CD14-positive monocyte (primary cell): ENCODE measurements around the gene KASH5. TPM values are rescaled to one million over a fixed set of nuclear protein-coding genes. Genes with fewer than 3 reads are reported as not detected.

ENCODE experiments used
- DNase-seq, 3 donors: peaks; one replicate each; pipeline ENCODE4 v3.0.0-alpha.2; 2011 to 2022
- H2AFZ ChIP-seq: 2 replicates; pipeline ENCODE4 v1.6.0; 2012; ENCODE audit warnings: mild to moderate bottlenecking, low read depth, low read length, inconsistent platforms; ENCODE audit not compliant: insufficient read depth, poor library complexity, severe bottlenecking
- H3K27ac ChIP-seq, 2 donors: 1 replicate in 1 of 2; 2 replicates in 1 of 2; pipeline ENCODE4 v1.5.1; 2012 to 2013; ENCODE audit warnings: low read length in 2 of 2, control low read depth in 1 of 2, inconsistent platforms in 1 of 2, low read depth in 1 of 2, mild to moderate bottlenecking in 1 of 2
- H3K27me3 ChIP-seq, 2 donors: one replicate each; pipeline versions ENCODE4 v1.6.0 to v1.6.1; 2011 to 2013; ENCODE audit warnings: low read length in 2 of 2; ENCODE audit not compliant: control insufficient read depth in 2 of 2, insufficient read depth in 2 of 2
- H3K36me3 ChIP-seq, 2 donors: replicated peaks in 1 of 2; 1 replicate in 1 of 2; 2 replicates in 1 of 2; pipeline versions ENCODE4 v1.5.1 to v1.6.1; 2012 to 2013; ENCODE audit warnings: low read length in 2 of 2, control low read depth in 1 of 2, inconsistent platforms in 1 of 2, mild to moderate bottlenecking in 1 of 2; ENCODE audit not compliant: insufficient read depth in 2 of 2, control insufficient read depth in 1 of 2
- H3K4me1 ChIP-seq, 2 donors: 1 replicate in 1 of 2; 2 replicates in 1 of 2; pipeline versions ENCODE4 v1.5.1 to v1.6.1; 2012 to 2013; ENCODE audit warnings: low read length in 2 of 2, control low read depth in 1 of 2, inconsistent platforms in 1 of 2, mild to moderate bottlenecking in 1 of 2, moderate library complexity in 1 of 2; ENCODE audit not compliant: insufficient read depth in 2 of 2, control insufficient read depth in 1 of 2
- H3K4me2 ChIP-seq: replicated peaks from 2 replicates; pipeline ENCODE3; 2012; ENCODE audit warnings: low read length, moderate library complexity, mild to moderate bottlenecking; ENCODE audit not compliant: poor library complexity, severe bottlenecking; ENCODE audit errors: extremely low read depth
- H3K4me3 ChIP-seq, 3 experiments: fragments of 200-600 bp in 1 of 3; sonication (generic) in 1 of 3; replicated peaks in 1 of 3; 1 replicate in 2 of 3; 2 replicates in 1 of 3; pipeline ENCODE4 v1.5.1; 2011 to 2013; ENCODE audit warnings: low read length in 3 of 3, mild to moderate bottlenecking in 3 of 3, control low read depth in 2 of 3, low read depth in 2 of 3, inconsistent platforms in 1 of 3, moderate library complexity in 1 of 3
- H3K79me2 ChIP-seq: 2 replicates; pipeline ENCODE4 v1.6.0; 2012; ENCODE audit warnings: mild to moderate bottlenecking, control low read depth, inconsistent platforms, low read length, moderate library complexity; ENCODE audit not compliant: insufficient read depth
- H3K9ac ChIP-seq: 2 replicates; pipeline ENCODE4 v1.6.0; 2017; ENCODE audit warnings: low read length, mild to moderate bottlenecking; ENCODE audit not compliant: insufficient read depth, poor library complexity, severe bottlenecking
- H3K9me3 ChIP-seq, 2 donors: replicated peaks in 1 of 2; 1 replicate in 1 of 2; 2 replicates in 1 of 2; pipeline versions ENCODE4 v1.5.1 to v1.6.1; 2012 to 2013; ENCODE audit warnings: low read length in 2 of 2, control low read depth in 1 of 2; ENCODE audit not compliant: control insufficient read depth in 1 of 2, insufficient read depth in 1 of 2
- H4K20me1 ChIP-seq: 2 replicates; pipeline ENCODE4 v1.6.0; 2012; ENCODE audit warnings: mild to moderate bottlenecking, low read length, control low read depth, moderate library complexity; ENCODE audit not compliant: insufficient read depth
- H3K27ac Mint-ChIP-seq, 7 donors: one replicate each; pipeline ENCODE4 v1.8.0; 2020; ENCODE audit warnings: mild to moderate bottlenecking in 7 of 7, mixed read lengths in 7 of 7, moderate library complexity in 6 of 7, inconsistent platforms in 2 of 7
- H3K27me3 Mint-ChIP-seq, 3 donors: one replicate each; pipeline ENCODE4 v1.8.0; 2021 to 2022; ENCODE audit warnings: low read depth in 3 of 3, mild to moderate bottlenecking in 3 of 3, mixed read lengths in 3 of 3, moderate library complexity in 3 of 3, inconsistent platforms in 1 of 3
- H3K36me3 Mint-ChIP-seq, 2 donors: one replicate each; pipeline ENCODE4 v1.8.0; 2020; ENCODE audit warnings: mixed read lengths in 2 of 2, inconsistent platforms in 1 of 2, mild to moderate bottlenecking in 1 of 2
- H3K4me1 Mint-ChIP-seq: one replicate; pipeline ENCODE4 v1.8.0; 2020; ENCODE audit warnings: mild to moderate bottlenecking, mixed read lengths
- H3K4me3 Mint-ChIP-seq, 2 donors: one replicate each; pipeline ENCODE4 v1.8.0; 2020; ENCODE audit warnings: mild to moderate bottlenecking in 2 of 2, mixed read lengths in 2 of 2, moderate library complexity in 1 of 2
- H3K9me3 Mint-ChIP-seq, 7 donors: one replicate each; pipeline ENCODE4 v1.8.0; 2020 to 2022; ENCODE audit warnings: mixed read lengths in 7 of 7, mild to moderate bottlenecking in 6 of 7, moderate library complexity in 6 of 7, inconsistent platforms in 2 of 7
- WGBS: methylation state at CpG from one replicate; pipeline ENCODE4 v1.1.5; 2013; ENCODE audit warnings: missing lambda C conversion rate; ENCODE audit not compliant: insufficient coverage; 5-methylcytosine and 5-hydroxymethylcytosine counted together
- intact Hi-C, 2 donors: fragments of 100-400 bp; cut with micrococcal nuclease; formaldehyde crosslinking; loops; one replicate each; pipeline versions ENCODE4 v1.15.0 to v1.15.1; 2023
- polyA plus RNA-seq, 3 donors: library from polyadenylated mRNA; depleted of rRNA in 1 of 3; unstranded in 2 of 3; stranded (reverse) in 1 of 3; fragments of 300-500 nt in 2 of 3; fragments of >200 nt in 1 of 3; fragmentation: Illumina TruSeq in 2 of 3; gene quantifications; 1 replicate in 2 of 3; 2 replicates in 1 of 3; pipeline ENCODE4 v1.2.3, GENCODE V29; 2012 to 2021
- TF ChIP-seq, protein P1 (sequence below): fragments of 200-600 bp; IDR thresholded peaks from one replicate; pipeline ENCODE4 v1.8.0; 2022; ENCODE audit warnings: antibody characterized with exemption, mild to moderate bottlenecking

The KASH5 gene
- polyA plus RNA-seq, 3 donors = not detected

DNA sequence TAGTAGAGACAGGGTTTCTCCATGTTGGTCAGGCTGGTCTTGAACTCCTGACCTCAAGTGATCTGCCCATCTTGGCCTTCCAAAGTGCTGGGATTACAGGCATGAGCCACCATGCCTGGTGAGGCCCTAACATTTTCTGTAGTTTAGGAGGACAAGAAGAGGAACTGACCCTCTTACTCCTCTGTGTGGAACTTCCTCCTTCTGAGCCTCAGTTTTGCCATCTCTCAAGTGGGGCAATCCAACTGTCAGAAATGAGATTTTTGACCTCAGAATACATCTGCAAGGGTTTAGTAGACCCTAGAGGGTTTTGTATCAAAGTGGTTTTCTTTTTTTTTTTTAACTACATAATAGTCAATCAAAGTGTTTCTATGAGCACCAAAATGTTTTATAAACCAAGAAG is 21.9 kb upstream of the KASH5 start:
- Mint-ChIP-seq H3K4me3 (peak overlapping the region in 1 of 2 donors; percentile 26), H3K27ac (no peak overlapping the region), H3K4me1 (peaks cover 6% of the 10 kb centered on the region), H3K36me3 (peaks cover 0 to 3% of the 10 kb centered on the region in 2 donors), H3K9me3 (peaks cover 11 to 39% (median 29%) of the 10 kb centered on the region in 7 donors), H3K27me3 (peaks cover 10 to 19% (median 10%) of the 10 kb centered on the region in 3 donors)
- intact Hi-C loops = no loop called here
- Histone ChIP-seq H2AFZ (no peak overlapping the region), H3K4me2 (no peak overlapping the region), H3K4me1 (peaks cover 12 to 27% of the 10 kb centered on the region in 2 donors), H3K36me3 (no peaks in the 10 kb centered on the region), H3K27ac (no peak overlapping the region), H4K20me1 (no peaks in the 10 kb centered on the region), H3K79me2 (no peaks in the 10 kb centered on the region), H3K27me3 (peaks cover 13 to 44% of the 10 kb centered on the region in 2 donors), H3K4me3 (no peak overlapping the region), H3K9me3 (peaks cover 21 to 33% of the 10 kb centered on the region in 2 donors), H3K9ac (no peak overlapping the region)
- TF ChIP-seq, protein P1, sequence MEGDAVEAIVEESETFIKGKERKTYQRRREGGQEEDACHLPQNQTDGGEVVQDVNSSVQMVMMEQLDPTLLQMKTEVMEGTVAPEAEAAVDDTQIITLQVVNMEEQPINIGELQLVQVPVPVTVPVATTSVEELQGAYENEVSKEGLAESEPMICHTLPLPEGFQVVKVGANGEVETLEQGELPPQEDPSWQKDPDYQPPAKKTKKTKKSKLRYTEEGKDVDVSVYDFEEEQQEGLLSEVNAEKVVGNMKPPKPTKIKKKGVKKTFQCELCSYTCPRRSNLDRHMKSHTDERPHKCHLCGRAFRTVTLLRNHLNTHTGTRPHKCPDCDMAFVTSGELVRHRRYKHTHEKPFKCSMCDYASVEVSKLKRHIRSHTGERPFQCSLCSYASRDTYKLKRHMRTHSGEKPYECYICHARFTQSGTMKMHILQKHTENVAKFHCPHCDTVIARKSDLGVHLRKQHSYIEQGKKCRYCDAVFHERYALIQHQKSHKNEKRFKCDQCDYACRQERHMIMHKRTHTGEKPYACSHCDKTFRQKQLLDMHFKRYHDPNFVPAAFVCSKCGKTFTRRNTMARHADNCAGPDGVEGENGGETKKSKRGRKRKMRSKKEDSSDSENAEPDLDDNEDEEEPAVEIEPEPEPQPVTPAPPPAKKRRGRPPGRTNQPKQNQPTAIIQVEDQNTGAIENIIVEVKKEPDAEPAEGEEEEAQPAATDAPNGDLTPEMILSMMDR = no peak
- no peak for DNase-seq

DNA sequence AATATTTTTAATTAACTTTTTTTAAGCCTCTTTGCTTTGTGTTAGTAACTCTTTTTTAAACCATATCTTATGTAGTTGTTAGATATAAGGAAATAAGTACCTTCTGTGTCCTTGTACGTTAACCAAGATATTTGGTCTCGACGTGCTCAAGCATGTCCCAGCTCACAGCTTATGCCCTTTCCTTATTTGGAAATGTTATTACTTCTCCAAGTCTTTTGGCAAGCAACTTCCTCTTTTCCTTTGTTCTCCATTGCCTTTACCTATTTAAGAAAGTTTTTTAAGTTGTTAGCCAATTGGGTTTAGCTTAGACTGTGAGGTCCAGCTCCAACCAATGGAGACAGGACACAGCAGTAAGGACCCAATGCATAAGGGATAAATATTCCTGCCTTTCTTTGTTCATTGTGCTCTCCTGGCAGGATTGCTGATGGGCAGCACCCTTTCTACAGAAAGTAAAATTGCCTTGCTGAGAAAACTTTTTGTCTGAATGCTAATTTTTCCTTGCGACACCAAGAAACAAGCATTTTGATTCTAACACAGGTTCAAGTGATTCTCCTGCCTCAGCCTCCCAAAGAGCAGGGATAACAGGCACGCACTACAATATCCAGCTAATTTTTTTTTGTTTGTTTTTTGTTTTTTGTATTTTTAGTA is 19.2 kb upstream of the KASH5 start:
- Histone ChIP-seq H4K20me1 (no peaks in the 10 kb centered on the region), H3K36me3 (no peaks in the 10 kb centered on the region), H3K4me1 (peaks cover 5 to 7% of the 10 kb centered on the region in 2 donors), H3K9ac (no peak overlapping the region), H3K4me3 (no peak overlapping the region), H3K9me3 (peaks cover 14 to 26% of the 10 kb centered on the region in 2 donors), H2AFZ (no peak overlapping the region), H3K27me3 (peaks cover 0 to 16% of the 10 kb centered on the region in 2 donors), H3K79me2 (no peaks in the 10 kb centered on the region), H3K27ac (no peak overlapping the region), H3K4me2 (no peak overlapping the region)
- Mint-ChIP-seq H3K36me3 (peaks cover 0 to 3% of the 10 kb centered on the region in 2 donors), H3K4me1 (no peaks in the 10 kb centered on the region), H3K27ac (no peak overlapping the region), H3K27me3 (peaks cover 12 to 19% (median 12%) of the 10 kb centered on the region in 3 donors), H3K9me3 (peaks cover 11 to 33% (median 28%) of the 10 kb centered on the region in 7 donors), H3K4me3 (no peak overlapping the region)
- intact Hi-C loops = no loop called here
- TF ChIP-seq, protein P1 = no peak
- DNase-seq = no peak
- WGBS = no CpG with 5 or more reads among the region's 5 CpGs
